GM12864 (cell line): Measurements from ENCODE around the gene ABI1.
A peak's percentile ranks its signal among the peaks of the same experiment; 100 is the strongest.

Experiments used
- DNase-seq: peaks from one replicate; pipeline ENCODE4 v3.0.0-alpha.2; 2011; ENCODE audit warnings: low read depth
- H3K4me3 ChIP-seq: 2 replicates; pipeline ENCODE4 v1.5.1; 2011; ENCODE audit warnings: mild to moderate bottlenecking, low read depth, low read length, control low read depth
- CTCF ChIP-seq: IDR thresholded peaks from 2 replicates; pipeline ENCODE4 v1.5.1; 2011; ENCODE audit warnings: low read depth, mild to moderate bottlenecking, moderate library complexity, low read length, control low read depth, inconsistent platforms; ENCODE audit errors: missing control alignments

ABI1 gene

GRCh38 chr10:26881600-26882331 lies 21.0 kb upstream of the ABI1 start:
- no peak for DNase-seq
- no peak overlapping the region for H3K4me3 ChIP-seq
- TF ChIP-seq CTCF, result peak; percentile 68

- no peak overlapping the region for H3K4me3 ChIP-seq
- no peak for DNase-seq
- no peak for TF ChIP-seq CTCF
These were observed 19.0 kb upstream of the ABI1 start for GRCh38 chr10:26879744-26880143.

GRCh38 chr10:26870766-26871165 lies 10.0 kb upstream of the ABI1 start:
- no peak for TF ChIP-seq CTCF
- H3K4me3 ChIP-seq, result no peak overlapping the region
- DNase-seq, result no peak

GRCh38 chr10:26869528-26869927 lies 8.8 kb upstream of the ABI1 start:
- no peak overlapping the region for H3K4me3 ChIP-seq
- no peak for DNase-seq
- no peak for TF ChIP-seq CTCF

GRCh38 chr10:26863351-26864076 lies 2.8 kb upstream of the ABI1 start:
- DNase-seq, result no peak
- no peak for TF ChIP-seq CTCF
- no peak overlapping the region for H3K4me3 ChIP-seq

DNA sequence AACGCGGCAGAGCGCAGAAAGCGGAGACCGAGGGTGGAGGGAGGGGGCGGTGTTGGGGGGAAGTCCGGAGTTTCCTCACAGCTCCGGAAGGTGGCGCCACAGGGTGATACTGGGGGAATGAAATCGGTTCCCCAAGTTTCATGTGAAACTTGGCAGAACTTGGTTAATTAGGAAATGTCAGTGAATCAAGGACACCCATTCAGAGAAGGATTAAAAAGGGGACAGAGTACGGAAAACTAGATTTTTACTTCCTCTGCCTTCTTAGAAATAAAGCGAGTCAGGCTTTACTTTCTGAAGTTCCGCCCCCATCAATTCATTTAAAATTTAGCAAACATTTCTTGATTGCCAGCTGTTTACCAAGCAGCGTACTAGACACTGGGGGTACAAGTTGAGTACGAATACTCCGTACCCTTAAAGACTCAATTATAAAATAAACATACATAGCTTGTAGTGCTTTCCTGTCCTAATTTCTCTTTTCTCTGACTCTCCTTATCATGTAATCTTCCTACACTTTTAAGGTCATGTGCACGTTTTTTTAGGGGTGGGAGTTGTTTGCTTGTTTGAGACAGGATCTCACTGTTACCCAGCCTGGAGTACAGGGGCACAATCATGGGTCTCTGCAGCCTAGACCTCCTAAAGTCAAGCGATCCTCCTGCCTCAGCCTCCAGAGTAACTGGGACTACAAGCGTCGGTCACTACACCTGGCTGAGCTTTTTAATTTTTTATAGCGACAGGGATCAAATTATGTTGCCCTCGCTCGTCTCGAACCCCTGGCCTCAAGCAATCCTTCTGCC lies 644 bp upstream of the ABI1 start:
- peak; percentile 73 for TF ChIP-seq CTCF
- DNase-seq, result no peak
- peak overlapping the region; percentile 33; the same call in 1 of the 2 replicates for H3K4me3 ChIP-seq
